ENCODE measurements around the gene PRR33.

The PRR33 gene

GRCh38 chr11:1845561-1846452 is 45.9 kb downstream of the PRR33 start:
- no peak for DNase-seq

- no peak for DNase-seq
Measured at GRCh38 chr11:1845095-1845429, 46.6 kb downstream of the PRR33 start.

GRCh38 chr11:1844221-1845094 is 47.2 kb downstream of the PRR33 start:
- peak; percentile 20 for DNase-seq

- no peak for DNase-seq
Measured at GRCh38 chr11:1843796-1844195, 47.9 kb downstream of the PRR33 start.

GRCh38 chr11:1843098-1843473 is 48.6 kb downstream of the PRR33 start:
- no peak for DNase-seq

GRCh38 chr11:1842149-1843097 is 49.3 kb downstream of the PRR33 start:
- DNase-seq = no peak

- DNase-seq = no peak
Measured at GRCh38 chr11:1841511-1842148, 50.1 kb downstream of the PRR33 start.

GRCh38 chr11:1840780-1841480 is 50.8 kb downstream of the PRR33 start:
- DNase-seq = no peak

GRCh38 chr11:1839924-1840779 is 51.5 kb downstream of the PRR33 start:
- DNase-seq = no peak

- DNase-seq = no peak
Measured at GRCh38 chr11:1839204-1839923, 52.3 kb downstream of the PRR33 start.

GRCh38 chr11:1838426-1839144 is 53.1 kb downstream of the PRR33 start, which contains the start of gene TNNI2:
Gene TNNI2, plus strand, starts transcription at chr11:1838981. Its CDS starts 716 bp downstream, at chr11:1839697.
- no peak for DNase-seq

Measured in activated CD4-positive, alpha-beta T cell treated with anti-CD3 and anti-CD28 coated beads, Interleukin-2, amount 50 U/mL, for 16 hours (primary cell).